LNCaP clone FGC (cell line): ENCODE results near the gene DYSF.

Experiments used
- DNase-seq: peaks from one replicate; pipeline ENCODE4 v3.0.0-alpha.2; 2011; ENCODE audit warnings: low read depth
- H3K4me3 ChIP-seq: 2 replicates; pipeline ENCODE4 v1.5.1; 2011; ENCODE audit warnings: mild to moderate bottlenecking, low read depth, low read length, control low read depth
- CTCF ChIP-seq: IDR thresholded peaks from 2 replicates; pipeline ENCODE4 v1.5.1; 2012; ENCODE audit warnings: mild to moderate bottlenecking; ENCODE audit not compliant: control insufficient read depth, insufficient read depth; ENCODE audit errors: extremely low read depth

DYSF gene

GRCh38 chr2:71604726-71605120 is 151.4 kb downstream of the DYSF start:
- DNase-seq = no peak
- no peak for TF ChIP-seq CTCF
- no peak overlapping the region for H3K4me3 ChIP-seq

GRCh38 chr2:71605173-71605641 is 151.8 kb downstream of the DYSF start:
- H3K4me3 ChIP-seq = no peak overlapping the region
- no peak for DNase-seq
- no peak for TF ChIP-seq CTCF

- no peak overlapping the region for H3K4me3 ChIP-seq
- no peak for TF ChIP-seq CTCF
- DNase-seq = no peak
These were observed 152.4 kb downstream of the DYSF start for GRCh38 chr2:71605781-71606241.

GRCh38 chr2:71606244-71606643 is 152.9 kb downstream of the DYSF start:
- no peak for DNase-seq
- no peak for TF ChIP-seq CTCF

GRCh38 chr2:71607151-71607889 is 154.0 kb downstream of the DYSF start:
- no peak for TF ChIP-seq CTCF
- no peak for DNase-seq
- no peak overlapping the region for H3K4me3 ChIP-seq

More at GRCh38 chr2:71606244-71606643, 152.9 kb downstream of the DYSF start:
- no peak overlapping the region for H3K4me3 ChIP-seq

- TF ChIP-seq CTCF = no peak
- DNase-seq = no peak
- H3K4me3 ChIP-seq = no peak overlapping the region
These were observed 154.7 kb downstream of the DYSF start for GRCh38 chr2:71608034-71608433.

GRCh38 chr2:71608441-71608840 is 155.1 kb downstream of the DYSF start:
- H3K4me3 ChIP-seq = no peak overlapping the region
- no peak for TF ChIP-seq CTCF
- no peak for DNase-seq
